HG03378 (cell line): ENCODE measurements around the gene NDUFV1.
"Not testable (repeated sequence)": the region's sequence is repeated elsewhere in the genome, so short reads cannot be mapped to it uniquely, and the experiment has no call there.

Source experiments
- ATAC-seq: cut with Tn5 transposase; IDR thresholded peaks from one replicate; pipeline ENCODE4 v1.9.1; 2021; ENCODE audit warnings: mild to moderate bottlenecking, moderate library complexity; ENCODE audit not compliant: unreplicated experiment

The NDUFV1 gene

GRCh38 chr11:67652965-67653845, 46.5 kb downstream of the NDUFV1 start:
- no peak for ATAC-seq

- no peak for ATAC-seq
These were observed 47.5 kb downstream of the NDUFV1 start for GRCh38 chr11:67654225-67654624.

- no peak for ATAC-seq
These were observed 49.7 kb downstream of the NDUFV1 start for GRCh38 chr11:67656278-67656922.

- ATAC-seq: no peak
These were observed 50.6 kb downstream of the NDUFV1 start for GRCh38 chr11:67657300-67657699.

DNA sequence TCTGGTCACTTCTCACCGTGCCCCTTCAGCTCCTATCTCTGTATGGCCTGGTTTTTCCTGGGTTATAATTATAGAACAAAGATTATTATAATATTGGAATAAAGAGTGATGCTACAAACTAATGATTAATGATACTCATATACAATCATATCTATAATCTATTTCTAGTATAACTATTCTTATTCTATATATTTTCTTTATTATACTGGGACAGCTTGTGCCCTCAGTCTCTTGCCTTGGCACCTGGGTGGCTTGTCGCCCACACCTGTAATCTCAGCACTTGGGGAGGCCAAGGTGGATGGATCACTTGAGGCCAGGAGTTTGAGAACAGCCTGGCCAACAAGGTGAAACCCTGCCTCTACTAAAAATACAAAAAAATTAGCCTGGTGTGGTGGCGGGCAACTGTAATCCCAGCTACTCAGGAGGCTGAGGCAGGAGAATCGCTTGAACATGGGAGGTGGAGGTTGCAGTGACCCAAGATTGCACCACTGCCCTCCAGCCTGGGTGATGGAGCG, 53.0 kb downstream of the NDUFV1 start:
- ATAC-seq: not testable (repeated sequence)

- ATAC-seq: not testable (repeated sequence)
These were observed 54.0 kb downstream of the NDUFV1 start for GRCh38 chr11:67660752-67661151.
